Lung (tissue), 12 donors: ENCODE results near the gene COBLL1. TPM values are rescaled to one million over a fixed set of nuclear protein-coding genes. Genes with fewer than 3 reads are reported as not detected.

Source experiments
- ATAC-seq: fragments of 200-7000 bp; cut with Tn5 transposase; one replicate; pipeline ENCODE4 v1.9.1; 2020; ENCODE audit warnings: moderate number of reproducible peaks; ENCODE audit not compliant: insufficient read depth, low FRiP score
- DNase-seq, 3 donors: peaks; one replicate each; pipeline ENCODE4 v3.0.0-alpha.2; 2013 to 2017
- H3K27ac ChIP-seq, 2 donors: one replicate each; pipeline ENCODE4 v1.5.1; 2013; ENCODE audit warnings: mild to moderate bottlenecking in 2 of 2, moderate library complexity in 2 of 2, control low read depth in 1 of 2, inconsistent platforms in 1 of 2, low read depth in 1 of 2, low read length in 1 of 2
- H3K27me3 ChIP-seq, 3 donors: one replicate each; pipeline ENCODE4 v1.5.1; 2013; ENCODE audit warnings: low read length in 2 of 3; ENCODE audit not compliant: control insufficient read depth in 3 of 3, insufficient read depth in 3 of 3
- H3K36me3 ChIP-seq, 4 donors: one replicate each; pipeline ENCODE4 v1.5.1; 2013; ENCODE audit warnings: low read length in 4 of 4, mild to moderate bottlenecking in 1 of 4, moderate library complexity in 1 of 4; ENCODE audit not compliant: control insufficient read depth in 4 of 4, insufficient read depth in 4 of 4
- H3K4me1 ChIP-seq, 5 donors: one replicate each; pipeline ENCODE4 v1.5.1; 2013; ENCODE audit warnings: low read length in 5 of 5, mild to moderate bottlenecking in 2 of 5, moderate library complexity in 1 of 5; ENCODE audit not compliant: control insufficient read depth in 5 of 5, insufficient read depth in 5 of 5
- H3K4me3 ChIP-seq: one replicate; pipeline ENCODE4 v1.5.1; 2013; ENCODE audit warnings: mild to moderate bottlenecking, control low read depth, moderate library complexity
- H3K9ac ChIP-seq, 2 donors: one replicate each; pipeline ENCODE4 v1.5.1; 2013; ENCODE audit warnings: low read length in 2 of 2, control low read depth in 1 of 2; ENCODE audit not compliant: insufficient read depth in 1 of 2
- H3K9me3 ChIP-seq, 4 donors: one replicate each; pipeline ENCODE4 v1.5.1; 2013; ENCODE audit warnings: low read length in 3 of 4, mild to moderate bottlenecking in 1 of 4, moderate library complexity in 1 of 4; ENCODE audit not compliant: control insufficient read depth in 4 of 4, insufficient read depth in 3 of 4
- CTCF ChIP-seq: IDR thresholded peaks from 2 replicates; pipeline ENCODE4 v1.5.1; 2012; ENCODE audit warnings: mild to moderate bottlenecking; ENCODE audit errors: control extremely low read depth, extremely low read depth
- WGBS, 2 donors: extraction: QIAGEN DNeasy Blood & Tissue Kit; methylation state at CpG; one replicate each; pipeline ENCODE4 v1.1.7; 2013; 5-methylcytosine and 5-hydroxymethylcytosine counted together
- polyA plus RNA-seq, 2 donors: library from polyadenylated mRNA; stranded (reverse); fragments of 200-250 nt; gene quantifications; one replicate each; pipeline ENCODE4 v1.2.1, GENCODE V29; 2013
- total RNA-seq, 2 donors: library from RNA; depleted of rRNA in 1 of 2; stranded (reverse); fragments of >200 nt in 1 of 2; gene quantifications; one replicate each; pipeline ENCODE4 v1.2.1, GENCODE V29; 2014 to 2021
- donor health status: control.
- donor health status: control.
- donor health status: Bipolar disorder and iron deficiency.
- donor health status: healthy.
- donor health status: DM: yes; HTN: yes; CAD: no.

Gene COBLL1
- total and polyA plus RNA-seq, 4 donors = 13.0 to 86.5 (median 53.7) TPM

DNA sequence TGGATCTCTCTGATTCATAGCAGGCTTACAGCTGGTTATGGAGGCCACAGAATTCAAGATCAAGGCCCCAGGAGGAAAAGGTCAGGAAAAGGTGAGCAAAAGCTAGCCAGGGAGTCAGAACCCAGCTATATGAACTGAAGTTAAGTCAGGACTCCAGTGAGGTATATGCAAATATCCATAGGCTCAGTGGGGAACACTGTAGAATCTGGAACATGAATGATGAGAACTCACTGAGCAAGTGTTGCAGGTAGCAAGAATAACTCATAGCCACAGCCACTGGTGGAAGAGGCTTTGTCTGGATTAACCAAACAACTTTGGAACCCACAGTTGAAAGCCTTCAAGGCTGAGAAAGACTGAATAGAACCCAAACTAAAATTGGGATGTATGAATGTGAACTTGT, 24.7 kb downstream of the COBLL1 start:
- no peak overlapping the region for H3K4me3 ChIP-seq
- no peaks in the 10 kb centered on the region for H3K9me3 ChIP-seq
- ATAC-seq (no peak), DNase-seq (no peak)
- H3K27me3 ChIP-seq = no peaks in the 10 kb centered on the region
- H3K36me3 ChIP-seq = no peaks in the 10 kb centered on the region
- H3K4me1 ChIP-seq = peaks cover 0 to 7% (median 0%) of the 10 kb centered on the region in 5 donors
- H3K27ac ChIP-seq = peak overlapping the region in 1 of 2 donors; percentile 3
- H3K9ac ChIP-seq = no peak overlapping the region
- TF ChIP-seq CTCF = no peak

DNA sequence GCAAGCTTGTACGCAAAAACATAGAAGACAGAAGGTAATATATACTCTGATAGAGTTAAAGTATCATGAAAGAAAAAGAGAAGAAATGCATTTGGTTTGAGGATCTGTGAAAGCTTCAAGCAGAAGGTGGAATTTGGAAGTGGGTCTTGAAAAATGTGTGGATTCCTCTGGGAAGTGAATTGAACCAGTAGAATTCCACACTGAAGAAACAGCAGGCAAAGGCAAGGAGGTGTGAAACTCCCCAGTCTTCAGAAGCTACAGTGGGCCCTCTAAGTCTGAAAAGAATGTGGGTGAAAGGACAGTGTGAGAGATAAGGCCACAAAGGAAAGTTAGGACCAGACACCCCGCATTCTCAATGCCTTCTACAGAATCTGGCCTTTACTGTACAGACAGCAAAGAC, 25.6 kb downstream of the COBLL1 start:
- Histone ChIP-seq H3K27me3 (no peaks in the 10 kb centered on the region), H3K9me3 (no peaks in the 10 kb centered on the region), H3K4me3 (no peak overlapping the region), H3K4me1 (peaks cover 0 to 6% (median 0%) of the 10 kb centered on the region in 5 donors), H3K36me3 (no peaks in the 10 kb centered on the region), H3K9ac (no peak overlapping the region), H3K27ac (no peak overlapping the region)
- no peak for ATAC-seq
- TF ChIP-seq CTCF = no peak
- WGBS, 2 donors = 94% methylated on average over 2 of the region's 2 CpGs
- no peak for DNase-seq

DNA sequence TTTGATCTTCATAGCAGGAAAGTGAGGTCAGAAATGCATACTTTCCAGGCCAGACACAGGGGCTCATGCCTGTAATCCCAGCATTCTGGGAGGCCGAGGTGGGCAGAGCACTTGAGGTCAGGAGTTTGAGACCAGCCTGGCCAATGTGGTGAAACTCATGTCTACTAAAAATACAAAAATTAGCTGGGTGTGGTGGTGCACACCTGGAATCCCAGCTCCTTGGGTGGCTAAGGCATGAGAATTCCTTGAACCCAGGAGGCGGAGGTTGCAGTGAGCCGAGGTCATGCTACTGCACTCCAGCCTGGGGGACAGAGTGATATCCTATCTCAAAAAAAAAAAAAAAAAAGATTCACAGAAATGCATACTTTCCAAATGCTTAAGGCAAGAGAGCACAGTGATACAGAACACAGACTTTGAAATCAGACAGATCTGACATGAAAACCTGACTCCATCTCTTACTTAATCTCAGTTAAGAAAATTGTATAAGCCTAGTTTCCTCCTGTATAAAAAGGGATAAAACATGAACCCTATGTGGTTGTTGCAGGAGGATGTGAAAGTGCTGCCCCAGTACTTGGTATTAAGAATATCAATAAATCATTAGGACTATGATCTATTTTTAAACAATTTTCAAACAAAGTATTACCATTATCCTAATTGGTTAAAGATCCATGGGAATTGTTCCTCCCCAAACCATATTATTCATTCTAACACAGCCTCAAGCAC, 26.4 kb downstream of the COBLL1 start:
- H3K27ac ChIP-seq = no peak overlapping the region
- H3K9ac ChIP-seq = no peak overlapping the region
- no peaks in the 10 kb centered on the region for H3K27me3 ChIP-seq
- 90 to 92% methylated on average over 3 of the region's 3 CpGs for WGBS, 2 donors
- H3K4me1 ChIP-seq = peaks cover 0 to 6% (median 0%) of the 10 kb centered on the region in 5 donors
- ATAC-seq (no peak), DNase-seq (no peak)
- no peak overlapping the region for H3K4me3 ChIP-seq
- no peak for TF ChIP-seq CTCF
- no peaks in the 10 kb centered on the region for H3K36me3 ChIP-seq
- H3K9me3 ChIP-seq = no peaks in the 10 kb centered on the region

- peaks cover 0 to 6% (median 0%) of the 10 kb centered on the region in 5 donors for H3K4me1 ChIP-seq
These were observed 28.1 kb downstream of the COBLL1 start for GRCh38 chr2:164813535-164813934.

More at GRCh38 chr2:164813535-164813934, 28.1 kb downstream of the COBLL1 start:
- no peak overlapping the region for H3K9ac ChIP-seq
- H3K4me3 ChIP-seq = no peak overlapping the region
- H3K27me3 ChIP-seq = no peaks in the 10 kb centered on the region
- H3K36me3 ChIP-seq = no peaks in the 10 kb centered on the region
- no peaks in the 10 kb centered on the region for H3K9me3 ChIP-seq
- TF ChIP-seq CTCF = no peak
- ATAC-seq = no peak
- H3K27ac ChIP-seq = no peak overlapping the region
- DNase-seq = no peak
